Astrocyte of the spinal cord (primary cell): ENCODE data around the gene NBEAL2.

Source experiments
- DNase-seq: peaks from one replicate; pipeline ENCODE4 v3.0.0; 2011; ENCODE audit warnings: low read depth, low spot score
- H3K4me3 ChIP-seq: 2 replicates; pipeline ENCODE4 v1.5.1; 2011; ENCODE audit warnings: low read depth, mild to moderate bottlenecking, low read length, moderate library complexity
- in situ Hi-C: cut with HindIII; loops from 2 replicates; pipeline ENCODE4 v1.10.0; 2017; ENCODE audit warnings: low sequenced_read_pairs
- TF ChIP-seq, protein P1 (sequence below): IDR thresholded peaks from 2 replicates; pipeline ENCODE4 v1.5.1; 2012; ENCODE audit warnings: low read depth, mild to moderate bottlenecking, low read length, inconsistent platforms

The NBEAL2 gene

GRCh38 chr3:46933261-46933660 is 46.2 kb upstream of the NBEAL2 start:
- in situ Hi-C loops, result no loop called here
- DNase-seq, result no peak
- TF ChIP-seq, protein P1, sequence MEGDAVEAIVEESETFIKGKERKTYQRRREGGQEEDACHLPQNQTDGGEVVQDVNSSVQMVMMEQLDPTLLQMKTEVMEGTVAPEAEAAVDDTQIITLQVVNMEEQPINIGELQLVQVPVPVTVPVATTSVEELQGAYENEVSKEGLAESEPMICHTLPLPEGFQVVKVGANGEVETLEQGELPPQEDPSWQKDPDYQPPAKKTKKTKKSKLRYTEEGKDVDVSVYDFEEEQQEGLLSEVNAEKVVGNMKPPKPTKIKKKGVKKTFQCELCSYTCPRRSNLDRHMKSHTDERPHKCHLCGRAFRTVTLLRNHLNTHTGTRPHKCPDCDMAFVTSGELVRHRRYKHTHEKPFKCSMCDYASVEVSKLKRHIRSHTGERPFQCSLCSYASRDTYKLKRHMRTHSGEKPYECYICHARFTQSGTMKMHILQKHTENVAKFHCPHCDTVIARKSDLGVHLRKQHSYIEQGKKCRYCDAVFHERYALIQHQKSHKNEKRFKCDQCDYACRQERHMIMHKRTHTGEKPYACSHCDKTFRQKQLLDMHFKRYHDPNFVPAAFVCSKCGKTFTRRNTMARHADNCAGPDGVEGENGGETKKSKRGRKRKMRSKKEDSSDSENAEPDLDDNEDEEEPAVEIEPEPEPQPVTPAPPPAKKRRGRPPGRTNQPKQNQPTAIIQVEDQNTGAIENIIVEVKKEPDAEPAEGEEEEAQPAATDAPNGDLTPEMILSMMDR, result no peak
- no peak overlapping the region for H3K4me3 ChIP-seq

GRCh38 chr3:46934072-46934471 is 45.4 kb upstream of the NBEAL2 start:
- no peak for DNase-seq
- in situ Hi-C loops, result no loop called here
- no peak overlapping the region for H3K4me3 ChIP-seq
- TF ChIP-seq, protein P1, result no peak

GRCh38 chr3:46934498-46935167 is 44.8 kb upstream of the NBEAL2 start:
- H3K4me3 ChIP-seq, result no peak overlapping the region

DNA sequence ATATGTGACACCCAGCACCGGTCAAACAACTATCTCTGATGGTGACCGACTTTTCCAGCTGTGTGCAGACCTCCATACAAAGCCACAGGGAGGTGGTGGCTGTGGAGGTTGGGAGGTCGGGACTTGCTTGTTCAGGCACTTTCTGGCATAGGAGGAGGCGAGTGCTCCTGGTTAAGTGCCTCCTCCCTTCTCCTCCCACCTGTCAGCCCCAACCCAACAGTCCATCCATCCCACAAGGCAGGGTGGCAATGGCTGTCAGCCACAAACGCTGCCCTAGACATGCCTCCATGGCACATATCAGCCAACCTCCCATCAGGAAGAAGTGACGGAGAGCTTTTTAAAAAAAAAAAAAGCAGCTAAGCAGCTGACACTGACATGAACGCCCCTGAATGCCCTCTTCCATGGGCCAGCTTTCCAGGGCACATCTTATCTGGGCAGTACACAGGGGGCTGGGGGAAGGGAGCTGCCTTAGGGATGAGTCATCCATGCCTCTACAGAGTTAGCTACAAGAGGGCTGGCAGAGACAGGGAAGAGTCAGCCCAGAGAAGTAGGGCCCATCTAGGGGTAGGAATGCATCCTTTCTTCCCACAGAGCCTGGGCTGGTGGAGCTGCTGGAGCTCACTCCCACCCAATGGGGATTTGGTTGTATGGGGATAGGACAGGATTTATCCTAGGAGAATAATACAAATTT is 44.2 kb upstream of the NBEAL2 start:
- TF ChIP-seq, protein P1, result peak; percentile 86
- H3K4me3 ChIP-seq, result no peak overlapping the region
- in situ Hi-C loops, result no loop called here
- peak; percentile 95 for DNase-seq

More at GRCh38 chr3:46934498-46935167, 44.8 kb upstream of the NBEAL2 start:
- DNase-seq, result peak; percentile 17
- TF ChIP-seq, protein P1, result no peak
- in situ Hi-C loops, result no loop called here

DNA sequence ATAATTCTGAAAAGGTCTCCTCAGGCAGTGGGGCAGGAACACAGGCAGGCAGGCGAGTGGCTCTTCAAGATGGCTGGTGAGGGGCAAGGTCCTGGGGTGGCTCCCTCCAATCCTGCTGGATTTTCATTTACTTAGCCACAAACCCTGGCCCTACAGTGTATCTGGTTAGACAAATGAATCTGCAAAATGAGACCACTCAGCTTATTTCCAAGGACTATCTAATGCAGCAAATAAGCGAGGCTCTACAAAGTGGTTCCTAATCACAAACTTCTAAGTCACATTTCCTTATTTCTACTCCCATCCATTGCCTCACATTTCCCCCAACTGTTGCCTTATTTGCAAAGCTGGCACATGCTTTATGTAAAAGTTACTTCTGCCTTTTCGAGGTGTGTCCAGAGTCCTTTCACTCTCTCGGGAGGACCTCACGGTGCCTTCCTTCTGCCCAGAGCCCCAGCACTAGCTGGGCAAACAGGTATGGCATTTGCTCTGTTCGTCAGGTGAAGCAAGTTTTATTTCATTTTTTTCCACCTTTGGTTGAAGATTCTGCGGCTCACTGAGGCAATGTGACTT is 43.4 kb upstream of the NBEAL2 start:
- in situ Hi-C loops, result no loop called here
- TF ChIP-seq, protein P1, result no peak
- H3K4me3 ChIP-seq, result no peak overlapping the region
- no peak for DNase-seq

GRCh38 chr3:46936733-46937250 is 42.7 kb upstream of the NBEAL2 start:
- in situ Hi-C loops, result no loop called here
- peak; percentile 9 for DNase-seq
- H3K4me3 ChIP-seq, result no peak overlapping the region
- TF ChIP-seq, protein P1, result no peak
